H9 (cell line): ENCODE measurements around the gene MS4A10. TPM values are rescaled to one million over a fixed set of nuclear protein-coding genes. Genes with fewer than 3 reads are reported as not detected.

ENCODE experiments used
- DNase-seq: peaks from one replicate; pipeline ENCODE4 v3.0.0-alpha.2; 2017
- H2AFZ ChIP-seq: one replicate; pipeline ENCODE4 v1.6.1; 2013; ENCODE audit warnings: mild to moderate bottlenecking, low read length, control low read depth, moderate library complexity
- H2AK5ac ChIP-seq: 2 replicates; pipeline ENCODE4 v1.6.1; 2013; ENCODE audit warnings: low read length, control low read depth, mixed read lengths; ENCODE audit not compliant: insufficient read length
- H2BK120ac ChIP-seq: one replicate; pipeline ENCODE4 v1.6.1; 2013; ENCODE audit warnings: low read depth, mild to moderate bottlenecking, low read length, control low read depth, inconsistent platforms; ENCODE audit not compliant: poor library complexity, severe bottlenecking
- H2BK12ac ChIP-seq: 2 replicates; pipeline ENCODE4 v1.6.1; 2013; ENCODE audit warnings: low read length, control low read depth, mixed read lengths, low read depth; ENCODE audit not compliant: insufficient read length
- H2BK15ac ChIP-seq: 2 replicates; pipeline ENCODE4 v1.6.1; 2013; ENCODE audit warnings: low read depth, low read length, control low read depth
- H2BK20ac ChIP-seq: one replicate; pipeline ENCODE4 v1.6.1; 2013; ENCODE audit warnings: low read depth, mild to moderate bottlenecking, low read length, control low read depth, inconsistent platforms; ENCODE audit not compliant: poor library complexity, severe bottlenecking
- H2BK5ac ChIP-seq: 2 replicates; pipeline ENCODE4 v1.6.1; 2013; ENCODE audit warnings: low read length, control low read depth, mixed read lengths; ENCODE audit not compliant: insufficient read length
- H3K14ac ChIP-seq: 2 replicates; pipeline ENCODE4 v1.6.1; 2013; ENCODE audit warnings: low read length, control low read depth; ENCODE audit not compliant: insufficient read depth
- H3K18ac ChIP-seq: 2 replicates; pipeline ENCODE4 v1.6.1; 2013; ENCODE audit warnings: low read depth, mild to moderate bottlenecking, mixed read lengths, low read length, control low read depth; ENCODE audit not compliant: insufficient read length
- H3K23ac ChIP-seq: 2 replicates; pipeline ENCODE4 v1.6.1; 2013; ENCODE audit warnings: low read length, control low read depth, mixed read lengths, low read depth; ENCODE audit not compliant: insufficient read length
- H3K23me2 ChIP-seq: 2 replicates; pipeline ENCODE4 v1.6.1; 2013; ENCODE audit warnings: low read depth, mild to moderate bottlenecking, mixed read lengths, low read length, control low read depth; ENCODE audit not compliant: insufficient read length, poor library complexity, severe bottlenecking
- H3K27ac ChIP-seq: 2 replicates; pipeline ENCODE4 v1.5.1; 2013; ENCODE audit warnings: low read length, control low read depth, mixed read lengths, low read depth; ENCODE audit not compliant: insufficient read length
- H3K27me3 ChIP-seq: 2 replicates; pipeline ENCODE4 v1.6.1; 2013; ENCODE audit warnings: low read length, control low read depth, inconsistent platforms; ENCODE audit not compliant: insufficient read depth
- H3K4ac ChIP-seq: 2 replicates; pipeline ENCODE4 v1.6.1; 2013; ENCODE audit warnings: low read depth, mild to moderate bottlenecking, control low read depth, inconsistent platforms, low read length, moderate library complexity
- H3K4me1 ChIP-seq: 2 replicates; pipeline ENCODE4 v1.6.1; 2013; ENCODE audit warnings: low read length, control low read depth, inconsistent platforms; ENCODE audit not compliant: insufficient read depth
- H3K4me2 ChIP-seq: 2 replicates; pipeline ENCODE4 v1.6.1; 2013; ENCODE audit warnings: low read length, control low read depth, mixed read lengths; ENCODE audit not compliant: insufficient read length, insufficient read depth
- H3K56ac ChIP-seq: 2 replicates; pipeline ENCODE4 v1.6.1; 2013; ENCODE audit warnings: low read depth, mild to moderate bottlenecking, mixed read lengths, low read length, control low read depth; ENCODE audit not compliant: insufficient read length
- H3K79me1 ChIP-seq: 2 replicates; pipeline ENCODE4 v1.6.1; 2013; ENCODE audit warnings: low read depth, mild to moderate bottlenecking, moderate library complexity, low read length, control low read depth, inconsistent platforms; ENCODE audit not compliant: insufficient read depth, poor library complexity, severe bottlenecking
- H3K79me2 ChIP-seq: 2 replicates; pipeline ENCODE4 v1.6.1; 2013; ENCODE audit warnings: low read length, control low read depth, inconsistent platforms; ENCODE audit not compliant: insufficient read depth
- H3K9ac ChIP-seq: 2 replicates; pipeline ENCODE4 v1.6.1; 2013; ENCODE audit warnings: low read length, control low read depth, mixed read lengths; ENCODE audit not compliant: insufficient read length; ENCODE audit errors: extremely low read depth
- H3K9me3 ChIP-seq: one replicate; pipeline ENCODE4 v1.6.1; 2013; ENCODE audit warnings: low read depth, low read length, inconsistent platforms; ENCODE audit not compliant: control insufficient read depth
- H3T11ph ChIP-seq: one replicate; pipeline ENCODE4 v1.6.1; 2013; ENCODE audit warnings: mild to moderate bottlenecking, low read length, control low read depth, inconsistent platforms
- H4K20me1 ChIP-seq: one replicate; pipeline ENCODE4 v1.6.1; 2013; ENCODE audit not compliant: control insufficient read depth, insufficient read length, insufficient read depth
- H4K5ac ChIP-seq: 2 replicates; pipeline ENCODE4 v1.6.1; 2013; ENCODE audit warnings: low read depth, mild to moderate bottlenecking, mixed read lengths, low read length, control low read depth; ENCODE audit not compliant: insufficient read length
- H4K8ac ChIP-seq: replicated peaks from 2 replicates; pipeline ENCODE4 v1.6.1; 2013; ENCODE audit warnings: low read length, control low read depth, mixed read lengths, low read depth; ENCODE audit not compliant: insufficient read length
- H4K91ac ChIP-seq: 2 replicates; pipeline ENCODE4 v1.6.1; 2013; ENCODE audit warnings: low read depth, mild to moderate bottlenecking, moderate library complexity, mixed read lengths, low read length, control low read depth; ENCODE audit not compliant: insufficient read length
- H3K27ac Mint-ChIP-seq, 3 experiments: 2 replicates in 2 of 3; 3 replicates in 1 of 3; pipeline ENCODE4 v1.8.0; 2020 to 2021; ENCODE audit warnings: mixed read lengths in 3 of 3, mild to moderate bottlenecking in 1 of 3, moderate library complexity in 1 of 3
- H3K27me3 Mint-ChIP-seq: 2 replicates; pipeline ENCODE4 v1.8.0; 2021; ENCODE audit warnings: low read depth, mild to moderate bottlenecking, moderate library complexity, mixed read lengths
- H3K36me3 Mint-ChIP-seq, 3 experiments: 2 replicates in 2 of 3; 3 replicates in 1 of 3; pipeline ENCODE4 v1.8.0; 2020 to 2021; ENCODE audit warnings: low read depth in 3 of 3, mixed read lengths in 3 of 3; ENCODE audit not compliant: insufficient read depth in 1 of 3
- H3K4me1 Mint-ChIP-seq, 2 experiments: 2 replicates each; pipeline ENCODE4 v1.8.0; 2020; ENCODE audit warnings: mixed read lengths in 2 of 2
- H3K4me3 Mint-ChIP-seq, 2 experiments: 2 replicates in 1 of 2; 3 replicates in 1 of 2; pipeline ENCODE4 v1.8.0; 2020 to 2021; ENCODE audit warnings: mild to moderate bottlenecking in 2 of 2, mixed read lengths in 2 of 2, moderate library complexity in 1 of 2
- H3K9me3 Mint-ChIP-seq, 2 experiments: 2 replicates in 1 of 2; 3 replicates in 1 of 2; pipeline ENCODE4 v1.8.0; 2020; ENCODE audit warnings: mild to moderate bottlenecking in 2 of 2, mixed read lengths in 2 of 2, moderate library complexity in 1 of 2
- WGBS: extraction: QIAGEN DNeasy Blood & Tissue Kit; methylation state at CpG from one replicate; pipeline ENCODE4 v1.1.7; 2013; ENCODE audit warnings: missing lambda C conversion rate, low lambda C conversion rate, mixed read lengths; ENCODE audit not compliant: insufficient read length; ENCODE audit errors: extremely low coverage; 5-methylcytosine and 5-hydroxymethylcytosine counted together
- total RNA-seq: library from RNA; stranded (reverse); gene quantifications from 2 replicates; pipeline ENCODE4 v1.2.1, GENCODE V29; 2021
- TF ChIP-seq, protein P1 (sequence below): fragments of 200-600 bp; sonication (generic); conservative IDR thresholded peaks from 3 replicates; pipeline ENCODE4 v1.8.0; 2021; ENCODE audit warnings: antibody characterized with exemption, mild to moderate bottlenecking

MS4A10 gene
- total RNA-seq, 1 experiment from 2014 or later, result not detected

GRCh38 chr11:60842668-60843600, 57.8 kb downstream of the MS4A10 start:
- Histone ChIP-seq H2AK5ac (no peak overlapping the region), H4K5ac (no peak overlapping the region), H3K4me2 (peak overlapping the region; percentile 88), H3K9me3 (no peaks in the 10 kb centered on the region), H2BK120ac (no peak overlapping the region), H2BK12ac (no peak overlapping the region), H3K9ac (peak overlapping the region; percentile 52), H3K4me1 (peaks cover 8% of the 10 kb centered on the region; the same call in 1 of the 2 replicates), H3K79me1 (no peaks in the 10 kb centered on the region), H3K23ac (no peak overlapping the region), H4K20me1 (no peaks in the 10 kb centered on the region), H3K14ac (no peak overlapping the region), H2BK5ac (no peak overlapping the region), H3K79me2 (peaks cover 24% of the 10 kb centered on the region; the same call in 1 of the 2 replicates), H3K27ac (no peak overlapping the region), H3T11ph (no peak overlapping the region), H2AFZ (no peak overlapping the region), H3K18ac (no peak overlapping the region), H3K27me3 (no peaks in the 10 kb centered on the region), H4K8ac (no peak overlapping the region), H3K23me2 (peaks cover 14% of the 10 kb centered on the region), H3K4ac (no peak overlapping the region), H3K56ac (no peak overlapping the region), H4K91ac (no peak overlapping the region), H2BK15ac (no peak overlapping the region), H2BK20ac (no peak overlapping the region)
- Mint-ChIP-seq H3K27ac (peak overlapping the region in 2 of 3 experiments; percentile 61 to 79; a peak in 4 of 7 replicates), H3K27me3 (peaks cover 1% of the 10 kb centered on the region; the same call in 1 of the 2 replicates), H3K4me3 (peak overlapping the region; percentile 91 to 95), H3K36me3 (peaks cover 16 to 39% (median 22%) of the 10 kb centered on the region in 3 experiments), H3K9me3 (no peaks in the 10 kb centered on the region; a peak in 2 of 5 replicates), H3K4me1 (peaks cover 34 to 41% of the 10 kb centered on the region in 2 experiments)
- TF ChIP-seq, protein P1, sequence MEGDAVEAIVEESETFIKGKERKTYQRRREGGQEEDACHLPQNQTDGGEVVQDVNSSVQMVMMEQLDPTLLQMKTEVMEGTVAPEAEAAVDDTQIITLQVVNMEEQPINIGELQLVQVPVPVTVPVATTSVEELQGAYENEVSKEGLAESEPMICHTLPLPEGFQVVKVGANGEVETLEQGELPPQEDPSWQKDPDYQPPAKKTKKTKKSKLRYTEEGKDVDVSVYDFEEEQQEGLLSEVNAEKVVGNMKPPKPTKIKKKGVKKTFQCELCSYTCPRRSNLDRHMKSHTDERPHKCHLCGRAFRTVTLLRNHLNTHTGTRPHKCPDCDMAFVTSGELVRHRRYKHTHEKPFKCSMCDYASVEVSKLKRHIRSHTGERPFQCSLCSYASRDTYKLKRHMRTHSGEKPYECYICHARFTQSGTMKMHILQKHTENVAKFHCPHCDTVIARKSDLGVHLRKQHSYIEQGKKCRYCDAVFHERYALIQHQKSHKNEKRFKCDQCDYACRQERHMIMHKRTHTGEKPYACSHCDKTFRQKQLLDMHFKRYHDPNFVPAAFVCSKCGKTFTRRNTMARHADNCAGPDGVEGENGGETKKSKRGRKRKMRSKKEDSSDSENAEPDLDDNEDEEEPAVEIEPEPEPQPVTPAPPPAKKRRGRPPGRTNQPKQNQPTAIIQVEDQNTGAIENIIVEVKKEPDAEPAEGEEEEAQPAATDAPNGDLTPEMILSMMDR, result no peak
- no CpG with 5 or more reads among the region's 23 CpGs for WGBS
- DNase-seq, result no peak
